ENCODE results near the gene EPAS1.
A peak's percentile ranks its signal among the peaks of the same experiment; 100 is the strongest.

Gene EPAS1

DNA sequence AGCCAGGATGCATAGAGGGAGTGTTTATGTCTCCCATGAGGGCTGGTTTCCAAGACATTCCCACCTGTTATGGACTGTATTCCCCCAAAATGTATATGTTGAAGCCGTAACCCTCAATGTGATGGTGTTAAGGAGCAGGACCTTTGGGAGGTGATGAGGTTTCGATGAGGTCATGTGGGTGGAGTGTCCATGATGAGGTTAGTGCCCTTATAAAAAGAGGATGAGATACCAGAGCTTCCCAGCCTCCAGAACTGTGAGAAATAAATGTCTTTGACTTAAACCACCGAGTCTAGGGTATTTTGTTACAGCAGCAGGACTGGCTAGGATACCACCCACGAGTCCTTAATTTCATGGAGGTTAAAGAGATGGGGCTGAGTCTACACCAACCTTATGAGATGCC, 22.6 kb upstream of the EPAS1 start:
- DNase-seq = no peak

DNA sequence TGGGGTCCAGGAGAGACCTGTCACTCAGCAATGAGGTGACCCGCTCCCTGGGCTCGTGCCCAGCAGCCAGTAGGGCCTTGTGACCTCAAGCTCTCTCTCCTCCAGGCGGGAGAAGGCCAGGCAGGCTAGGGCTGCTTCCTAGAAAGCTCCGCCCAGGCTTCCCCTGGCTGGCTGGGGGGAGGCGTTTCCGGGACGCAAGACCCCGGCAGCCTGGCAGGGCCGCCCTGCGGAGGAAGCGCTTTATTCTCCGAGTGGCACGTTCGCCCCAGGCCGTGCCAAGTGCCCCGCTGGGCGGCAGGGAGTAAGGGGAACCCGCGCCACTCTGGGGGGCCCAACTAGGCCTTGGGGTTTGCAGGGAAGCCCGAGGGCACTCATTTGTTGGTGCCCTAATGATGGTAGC, 21.2 kb upstream of the EPAS1 start:
- peak; percentile 58 for DNase-seq

DNA sequence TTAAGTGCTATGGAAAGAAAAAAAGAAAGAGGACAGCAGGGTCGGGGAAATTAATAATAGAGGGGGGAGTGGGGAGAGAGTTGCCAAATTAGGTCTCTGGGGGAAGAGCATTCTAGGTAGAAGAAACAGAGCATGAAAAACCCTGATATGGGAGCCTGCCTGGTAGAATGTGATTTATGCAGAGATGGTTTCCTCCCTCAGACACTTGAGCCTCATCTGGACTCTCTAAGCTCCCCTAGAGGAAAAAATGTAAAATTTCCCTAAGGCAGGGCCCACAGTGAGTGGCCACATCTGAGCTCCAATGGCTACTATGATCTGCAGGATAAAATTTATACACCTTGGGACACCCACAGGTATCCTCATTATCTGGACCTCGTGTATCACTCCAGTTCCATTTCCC, 20.6 kb upstream of the EPAS1 start:
- DNase-seq = no peak

DNA sequence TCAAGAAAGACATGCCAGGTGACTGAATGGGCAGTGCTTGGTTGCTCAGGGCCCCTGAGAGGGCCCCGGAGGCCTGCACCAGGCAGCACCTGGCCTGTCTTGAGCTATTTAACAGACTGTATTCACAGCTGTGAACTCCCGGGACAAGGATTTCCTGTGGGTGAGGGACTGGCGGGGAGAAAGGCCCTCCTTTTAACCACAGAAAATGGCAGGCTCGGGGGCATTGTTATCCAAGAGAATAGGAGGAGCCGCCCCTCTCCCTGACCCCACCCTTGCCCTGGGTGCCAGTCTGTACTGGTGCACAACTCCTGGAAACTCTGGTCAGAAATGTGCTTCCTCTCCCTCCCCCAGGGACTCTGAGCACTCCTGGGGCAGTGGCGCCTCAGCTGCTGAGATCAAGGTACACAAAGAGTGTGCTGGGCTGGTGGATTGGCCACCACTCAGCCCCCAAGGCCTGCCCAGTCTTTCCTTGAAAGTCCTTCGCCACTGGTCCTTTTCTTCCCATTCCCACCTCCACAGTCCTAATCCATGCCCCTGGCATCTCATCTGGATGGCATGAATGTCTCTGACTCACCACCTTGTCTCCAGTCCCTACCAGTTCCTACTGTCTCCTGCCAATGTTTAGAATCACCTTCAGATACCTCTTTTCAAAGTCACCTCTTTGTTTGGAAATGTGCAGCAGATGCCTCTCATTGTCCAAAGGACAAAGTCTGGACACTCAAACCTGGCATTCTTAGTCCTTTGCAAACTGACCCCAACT, 19.6 kb upstream of the EPAS1 start:
- DNase-seq = no peak

DNA sequence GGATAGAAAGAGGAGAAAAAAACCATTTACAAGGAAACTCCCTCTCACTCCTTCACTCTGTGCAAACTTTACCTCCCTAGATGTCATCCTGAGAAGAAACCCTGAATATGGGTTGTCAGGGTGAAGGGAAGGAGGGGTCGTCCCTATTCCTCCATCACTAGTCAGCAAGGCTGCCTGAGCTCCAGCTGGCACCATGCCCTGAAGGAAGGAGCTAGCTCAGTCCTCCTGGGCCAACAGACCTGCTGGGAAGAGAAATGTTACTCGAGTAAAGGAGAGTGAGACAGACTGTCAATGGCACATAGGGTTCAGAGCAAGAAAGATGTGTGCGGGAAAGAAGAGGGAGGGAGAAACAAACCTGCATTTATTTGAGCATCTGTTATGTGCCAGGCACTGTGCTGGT, 18.3 kb upstream of the EPAS1 start:
- DNase-seq = no peak

DNA sequence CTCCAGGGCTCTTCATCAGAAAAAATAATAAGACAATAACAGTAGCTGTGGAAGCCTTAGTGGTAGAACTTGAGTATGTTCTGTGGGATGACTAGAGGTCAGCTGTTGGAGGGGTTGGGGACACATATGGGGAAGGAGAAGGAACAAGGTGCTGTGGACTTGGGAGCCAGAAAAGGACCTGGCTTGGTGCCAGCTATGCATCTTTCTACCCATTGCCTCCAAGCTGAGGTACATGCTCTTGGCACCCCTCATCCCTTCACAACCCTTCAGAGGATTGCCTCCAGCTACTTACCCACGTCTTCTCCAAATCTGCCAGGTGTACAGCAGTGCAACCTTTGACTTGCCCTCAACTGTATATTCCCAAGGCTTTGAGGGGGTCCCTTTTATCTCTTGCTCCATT, 15.3 kb upstream of the EPAS1 start:
- no peak for DNase-seq

DNA sequence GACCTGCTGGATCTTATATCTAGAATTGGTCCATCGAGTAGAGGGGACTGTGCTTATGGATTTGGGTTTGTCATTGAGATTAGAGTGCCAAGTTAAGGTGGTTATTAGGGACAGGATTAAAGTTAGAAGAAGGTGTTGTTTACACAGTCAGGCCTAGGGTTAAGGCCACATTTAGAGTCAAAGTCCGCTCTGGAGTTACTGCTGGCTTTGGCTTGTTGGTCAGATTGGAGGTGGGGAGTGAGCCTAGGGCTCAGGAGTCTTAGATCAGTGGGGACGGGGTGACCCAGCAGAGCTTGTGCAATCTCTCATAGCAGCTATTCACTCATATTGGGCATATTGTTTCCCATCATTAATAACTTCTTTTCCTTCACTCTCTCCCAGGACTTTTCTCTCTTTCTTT, 13.5 kb upstream of the EPAS1 start:
- DNase-seq = no peak

DNA sequence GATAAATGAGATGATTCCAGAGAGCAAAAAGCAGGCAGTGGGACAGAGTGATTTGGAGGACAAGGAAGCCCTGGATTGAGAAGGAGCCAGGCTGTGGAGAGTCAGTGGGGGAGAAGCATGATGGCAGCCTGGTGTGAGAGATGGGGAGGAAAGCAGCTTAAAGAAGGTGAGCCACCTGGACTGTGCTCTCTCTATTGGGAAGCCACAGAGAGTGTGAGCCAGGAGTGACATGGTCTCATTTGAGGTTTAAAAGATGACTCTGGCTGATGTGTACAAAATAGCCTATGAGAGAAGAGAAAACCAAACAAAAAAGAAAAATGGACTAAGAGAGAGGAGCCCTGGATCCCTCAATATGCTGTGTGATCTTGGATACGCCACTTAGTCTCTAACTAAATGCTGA, 12.9 kb upstream of the EPAS1 start:
- DNase-seq = no peak

DNA sequence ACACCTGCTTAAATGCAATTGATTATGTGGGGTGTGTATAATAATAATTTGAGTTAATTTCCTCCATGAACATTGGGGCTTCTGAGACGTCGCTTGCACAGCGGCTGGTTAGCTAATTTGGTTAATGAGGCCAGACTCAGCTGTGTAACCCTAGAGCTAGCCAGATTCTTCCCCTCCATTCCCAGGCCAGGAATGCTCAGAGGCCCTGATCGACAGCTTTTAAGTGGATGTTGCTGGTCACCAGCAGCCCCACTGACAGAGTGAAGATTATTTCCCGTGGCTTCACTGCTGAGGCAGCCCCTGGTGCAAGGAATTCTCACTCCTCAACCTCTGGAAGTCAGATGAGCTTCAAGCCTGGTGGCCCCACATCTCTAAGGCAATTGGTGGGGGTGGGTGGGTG, 12.4 kb upstream of the EPAS1 start:
- DNase-seq = no peak

DNA sequence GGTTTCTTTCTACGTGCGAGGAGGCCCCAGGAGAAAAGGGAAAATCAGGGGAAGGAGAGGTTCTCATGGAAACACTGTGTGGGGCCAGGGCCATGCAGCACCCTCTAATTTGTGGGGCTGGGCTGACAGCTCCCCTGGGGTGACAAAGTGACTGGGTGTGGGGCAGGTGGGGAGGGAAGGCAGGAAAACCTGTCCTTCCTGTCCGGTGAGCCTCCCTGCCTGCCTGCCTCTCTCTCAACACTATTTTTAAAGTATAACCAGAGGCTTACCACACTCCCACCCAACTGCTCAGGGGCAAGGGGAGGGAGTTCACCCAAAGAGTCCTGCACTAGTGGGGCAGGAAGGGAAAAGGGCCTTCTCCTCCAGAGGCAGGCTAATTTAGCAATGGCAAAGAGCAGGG, 10.5 kb upstream of the EPAS1 start:
- DNase-seq = no peak

DNA sequence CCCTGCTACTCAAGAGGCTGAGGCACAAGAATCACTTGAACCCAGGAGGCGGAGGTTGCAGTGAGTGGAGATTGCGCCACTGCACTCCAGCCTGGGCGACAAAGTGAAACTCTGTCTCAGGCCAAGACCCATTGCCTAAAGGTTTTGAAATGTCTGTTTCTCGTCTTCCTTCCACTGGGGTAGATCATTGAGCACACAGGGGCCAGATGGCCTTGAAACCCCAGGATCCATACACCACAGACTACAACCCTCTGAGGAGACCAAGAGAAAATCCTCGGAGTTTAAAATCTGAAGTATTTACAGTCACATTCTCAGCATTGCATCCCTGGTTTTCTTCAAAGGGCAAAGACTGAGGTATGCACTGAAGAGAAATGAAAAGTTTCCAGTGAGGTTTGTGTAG, 7.1 kb upstream of the EPAS1 start:
- no peak for DNase-seq

DNA sequence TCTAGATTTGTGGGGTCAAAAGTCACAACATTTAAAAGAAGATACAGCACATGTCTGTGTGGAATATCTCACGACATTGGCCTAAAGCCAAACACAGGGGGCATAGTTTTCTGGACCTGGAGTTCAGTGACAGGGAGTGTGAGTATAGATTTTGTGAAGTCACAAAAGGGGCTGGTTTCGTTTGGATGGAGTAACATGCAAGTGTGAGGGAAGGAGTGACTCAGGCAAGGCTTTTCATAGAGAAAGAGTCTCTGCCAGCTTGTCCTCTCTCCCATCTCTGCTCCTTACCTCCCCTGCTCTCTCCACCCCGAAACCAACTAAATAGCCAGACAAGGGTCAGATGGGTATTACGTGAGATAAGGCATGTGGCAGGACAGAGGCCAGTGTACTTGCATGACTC, 3.7 kb upstream of the EPAS1 start:
- DNase-seq = no peak

DNA sequence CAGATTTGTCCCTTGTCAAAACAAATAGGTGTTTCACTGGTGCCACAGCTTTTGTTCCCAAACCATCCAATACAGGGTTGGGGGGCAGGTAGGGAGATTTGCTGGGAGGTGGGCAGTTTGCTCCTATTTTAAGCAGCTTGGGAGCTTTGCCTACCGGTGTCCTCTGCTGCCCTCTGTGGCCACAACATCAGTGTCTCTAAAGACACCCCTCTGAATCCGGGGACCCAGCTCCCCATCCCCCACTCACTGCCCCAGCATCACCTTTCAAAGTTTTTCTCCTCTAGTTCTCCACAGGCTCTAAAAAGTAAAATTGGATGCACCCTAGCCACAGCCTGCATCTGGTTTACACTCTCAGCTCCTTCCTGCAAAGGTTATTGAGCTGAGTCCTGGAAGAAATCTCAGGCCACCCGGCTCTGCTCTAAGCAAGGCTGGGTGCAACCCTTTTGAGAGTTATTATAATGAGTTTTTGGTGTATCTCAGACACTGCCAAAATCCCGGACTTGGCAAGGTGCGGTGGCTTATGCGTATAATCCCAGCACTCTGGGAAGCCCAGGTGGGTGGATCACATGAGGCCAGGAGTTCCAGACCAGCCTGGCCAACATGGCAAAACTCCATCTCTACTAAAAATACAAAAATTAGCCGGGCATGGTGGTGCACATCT, 2.9 kb upstream of the EPAS1 start:
- no peak for DNase-seq

DNA sequence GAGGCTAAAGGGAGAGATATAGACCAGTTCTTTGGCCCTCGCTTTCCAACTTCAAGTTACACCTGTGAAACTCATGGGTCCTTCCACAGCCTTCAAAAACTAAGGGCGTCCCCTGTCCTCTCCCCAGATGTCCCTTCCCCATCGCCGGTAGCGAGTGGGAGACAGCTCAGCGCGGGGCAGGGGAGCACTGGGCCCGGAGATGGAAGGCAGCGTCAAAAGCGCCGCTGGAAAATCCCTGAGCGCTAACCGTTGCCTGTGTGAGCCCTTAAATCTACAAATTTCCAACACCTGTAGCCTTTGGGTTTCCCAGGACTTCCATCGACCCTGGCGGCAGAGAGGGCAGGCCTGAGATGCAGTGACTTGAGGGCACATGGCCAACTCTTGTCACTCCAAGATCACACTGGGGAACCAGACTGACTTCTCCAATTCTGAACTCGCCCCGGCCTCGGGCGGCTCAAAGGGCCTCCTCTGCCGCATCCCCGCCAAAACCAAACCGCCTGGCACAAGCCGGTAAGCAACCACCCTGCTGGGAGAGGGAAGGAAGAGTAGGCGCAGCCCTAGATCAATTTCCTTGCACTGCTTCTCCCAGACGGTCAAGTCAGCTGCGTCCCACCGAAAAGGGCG, 879 bp upstream of the EPAS1 start:
- peak; percentile 61 for DNase-seq

DNA sequence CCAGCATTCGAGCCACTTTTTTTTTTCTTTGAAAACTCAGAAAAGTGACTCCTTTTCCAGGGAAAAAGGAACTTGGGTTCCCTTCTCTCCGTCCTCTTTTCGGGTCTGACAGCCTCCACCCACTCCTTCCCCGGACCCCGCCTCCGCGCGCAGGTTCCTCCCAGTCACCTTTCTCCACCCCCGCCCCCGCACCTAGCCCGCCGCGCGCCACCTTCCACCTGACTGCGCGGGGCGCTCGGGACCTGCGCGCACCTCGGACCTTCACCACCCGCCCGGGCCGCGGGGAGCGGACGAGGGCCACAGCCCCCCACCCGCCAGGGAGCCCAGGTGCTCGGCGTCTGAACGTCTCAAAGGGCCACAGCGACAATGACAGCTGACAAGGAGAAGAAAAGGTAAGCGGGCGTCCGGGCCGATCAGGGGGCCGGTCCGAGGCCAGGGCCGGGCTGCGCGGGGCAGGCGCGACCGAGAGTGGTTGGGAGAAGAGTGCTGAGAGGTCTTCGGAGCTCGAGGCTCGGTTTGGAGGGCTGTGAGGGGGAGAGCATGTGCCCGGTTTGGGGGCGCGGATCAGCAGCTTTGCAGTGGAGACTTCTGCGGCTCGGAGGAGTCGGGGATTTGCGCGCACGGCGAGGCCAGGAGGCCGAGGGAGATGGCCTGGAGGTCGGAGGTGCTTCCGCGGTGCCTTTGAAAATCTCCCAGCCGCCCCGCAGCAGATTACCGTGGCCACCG, 502 bp downstream of the EPAS1 start:
- peak; percentile 65 for DNase-seq

DNA sequence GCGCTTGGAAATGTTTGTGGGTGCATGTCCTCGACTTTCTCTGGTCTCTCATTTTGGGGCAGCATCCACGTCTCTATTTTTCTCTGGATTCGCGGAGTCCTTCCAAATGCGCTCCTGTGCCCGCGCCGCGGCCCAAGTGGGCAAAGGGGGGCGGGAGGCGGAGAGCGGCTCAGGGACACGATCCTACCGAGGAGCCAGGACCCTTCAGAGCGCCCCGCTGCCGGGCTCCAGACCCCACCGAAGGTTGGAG, 990 bp downstream of the EPAS1 start:
- peak; percentile 52 for DNase-seq

DNA sequence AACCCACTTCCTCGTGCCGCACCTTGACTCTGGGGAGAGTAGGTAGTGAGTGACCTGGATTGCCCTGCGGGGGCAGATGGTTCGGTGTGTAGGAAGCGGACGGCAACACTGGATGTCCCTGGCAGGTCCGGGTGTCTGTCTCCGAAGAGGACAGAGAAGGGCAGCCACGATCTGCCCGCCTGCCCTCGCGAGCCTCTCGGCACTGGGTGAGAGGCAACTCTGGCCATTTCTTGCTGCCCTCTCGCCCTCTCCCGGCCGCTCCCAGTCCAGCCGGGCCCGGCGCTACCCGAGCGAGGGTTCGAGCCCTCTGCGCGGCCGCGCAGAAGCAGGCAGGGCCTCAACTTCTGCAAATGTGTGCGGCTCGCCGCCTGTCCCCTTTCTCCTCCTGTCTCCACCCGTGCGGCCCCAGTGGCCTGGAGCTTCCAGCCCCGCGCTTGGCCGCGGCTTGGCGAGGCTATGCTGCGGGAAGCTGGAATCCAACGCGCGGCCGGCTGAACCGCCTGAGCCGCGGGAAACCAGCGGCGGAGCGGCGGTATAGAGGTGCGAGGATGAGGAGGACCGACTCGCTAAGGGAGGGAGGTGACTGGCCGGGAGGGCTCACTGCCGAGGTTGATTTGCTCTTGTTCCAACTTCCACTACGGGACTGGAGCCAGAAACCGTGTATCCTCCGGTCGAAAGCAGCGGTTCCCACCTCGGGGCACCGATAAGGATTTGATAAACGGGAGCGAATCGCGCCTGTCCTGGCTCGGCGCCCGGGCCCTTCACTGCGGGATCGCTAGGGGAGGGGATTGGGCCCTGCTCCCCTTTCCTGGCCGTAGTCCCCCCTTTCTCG, 1.5 kb downstream of the EPAS1 start:
- DNase-seq = peak; percentile 55

DNA sequence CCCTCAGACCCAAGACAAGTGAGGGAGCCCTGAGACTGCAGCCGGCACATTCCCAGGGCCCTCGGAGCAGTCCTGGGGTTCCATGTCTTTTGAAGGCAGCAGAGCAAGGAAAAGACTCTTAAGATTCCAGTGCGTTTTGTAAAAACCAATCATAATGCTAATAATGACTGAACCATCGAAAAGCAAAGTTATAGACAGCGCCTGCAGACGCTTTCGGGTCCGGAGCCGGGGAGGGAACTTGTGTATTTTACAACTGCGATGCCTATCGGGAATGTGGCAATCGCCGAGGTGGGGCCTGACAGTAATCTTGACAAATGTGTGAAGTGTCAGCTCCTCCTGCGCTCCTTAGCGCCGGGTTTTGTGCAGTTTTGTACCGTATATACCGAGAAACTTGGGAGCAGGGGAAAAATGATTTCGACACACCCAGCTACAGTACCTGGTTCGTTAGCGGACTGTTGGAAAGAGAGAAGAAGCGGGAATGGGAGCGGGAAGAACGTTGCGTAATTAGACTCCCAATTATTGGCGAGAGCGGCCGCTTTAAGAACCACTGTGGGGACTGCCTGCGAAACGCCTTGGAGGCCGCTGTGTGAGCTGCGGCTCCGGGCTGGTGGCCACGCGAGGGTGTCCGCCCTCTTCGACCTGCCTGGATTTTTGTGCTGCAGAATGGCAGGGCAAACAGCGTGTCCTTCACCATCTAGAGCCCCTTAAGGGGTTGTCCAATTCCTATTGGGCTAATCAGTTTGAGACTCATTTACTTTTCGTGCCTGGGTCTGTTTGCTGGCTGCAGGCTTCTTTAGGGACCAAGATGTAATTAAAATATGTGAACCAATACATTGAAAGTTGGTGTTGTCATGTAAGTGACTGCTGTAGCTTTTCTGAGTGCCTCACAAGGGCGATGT, 2.4 kb downstream of the EPAS1 start:
- DNase-seq = peak; percentile 67

DNA sequence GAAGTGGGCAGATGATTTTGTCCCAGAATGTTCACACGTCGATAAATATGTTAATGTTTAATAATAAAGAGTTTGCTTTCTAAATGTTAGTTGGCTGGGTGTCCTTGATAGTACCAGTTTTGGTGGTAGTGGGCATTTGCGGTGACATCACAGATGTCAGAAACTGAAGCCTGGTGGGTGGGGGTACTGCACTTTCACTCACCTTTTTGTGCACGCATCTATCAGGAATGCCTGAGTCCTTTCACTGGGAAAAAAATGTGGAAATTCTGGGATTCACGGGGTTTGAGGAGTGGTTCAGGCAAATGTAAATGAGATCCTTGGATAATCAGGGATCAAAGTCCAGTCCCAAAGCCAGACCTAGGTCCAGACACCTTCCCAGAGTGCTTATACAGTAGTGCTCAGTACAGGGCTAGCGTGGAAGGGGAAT, 3.2 kb downstream of the EPAS1 start:
- DNase-seq = no peak

DNA sequence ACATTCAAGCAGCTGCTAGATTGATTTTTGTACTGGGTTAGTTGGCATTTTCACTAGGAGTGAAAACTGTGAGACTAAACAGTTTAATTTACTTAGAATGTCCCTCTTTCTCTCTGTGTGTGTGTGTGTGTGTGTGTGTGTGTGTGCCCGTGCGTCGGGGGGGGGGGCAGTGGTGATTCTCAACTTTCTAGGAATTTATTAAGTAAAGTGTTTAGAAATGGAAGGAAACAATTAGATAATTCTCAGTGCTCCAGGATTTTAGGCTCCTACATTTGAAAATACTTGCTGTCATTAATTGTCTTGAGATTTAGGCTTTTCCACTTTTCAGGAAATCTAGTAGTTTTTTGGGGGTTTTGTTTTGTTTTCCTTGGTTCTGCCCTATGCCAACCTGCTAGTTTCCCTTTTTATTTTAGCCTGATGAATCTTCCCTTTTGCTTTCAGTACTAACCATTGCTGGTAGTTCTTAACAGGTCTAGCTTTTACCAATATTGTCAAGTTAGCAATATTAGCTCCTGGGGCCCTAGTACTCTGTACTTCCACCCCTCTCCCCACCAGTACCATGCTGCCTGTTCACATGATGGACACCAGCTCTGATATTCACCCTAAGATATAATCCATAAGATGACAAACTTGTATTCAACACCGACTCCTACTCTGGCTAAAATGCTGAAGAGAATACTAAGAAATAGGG, 4.9 kb downstream of the EPAS1 start:
- DNase-seq = no peak

DNA sequence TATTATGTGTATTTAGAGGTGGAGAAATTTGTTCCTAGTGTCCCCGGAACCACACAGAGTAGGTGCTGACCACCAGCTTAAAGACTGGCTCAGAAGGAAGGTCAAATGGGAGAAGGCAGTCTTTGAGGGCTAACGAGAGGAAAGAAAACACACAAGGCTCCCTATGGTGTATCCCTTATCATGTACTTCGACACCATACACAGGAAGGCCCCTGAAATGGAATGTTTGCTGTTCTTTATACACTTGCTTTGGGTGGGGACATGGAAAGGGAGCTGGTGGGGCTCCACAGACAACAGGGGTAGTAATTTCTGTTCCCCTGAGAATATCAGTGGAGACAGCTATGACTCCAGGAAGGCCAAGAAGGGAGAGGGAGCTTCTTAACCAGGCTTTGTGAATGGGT, 6.0 kb downstream of the EPAS1 start:
- DNase-seq = no peak

All from right forelimb (tissue), 1 donor.